HG03432 (cell line): Measurements from ENCODE around the gene ANKRD33B.
"Not testable (repeated sequence)": the region's sequence is repeated elsewhere in the genome, so short reads cannot be mapped to it uniquely, and the experiment has no call there.

Source experiments
- ATAC-seq: cut with Tn5 transposase; IDR thresholded peaks from one replicate; pipeline ENCODE4 v1.9.1; 2021; ENCODE audit warnings: mild to moderate bottlenecking, moderate library complexity; ENCODE audit not compliant: unreplicated experiment

The ANKRD33B gene

DNA sequence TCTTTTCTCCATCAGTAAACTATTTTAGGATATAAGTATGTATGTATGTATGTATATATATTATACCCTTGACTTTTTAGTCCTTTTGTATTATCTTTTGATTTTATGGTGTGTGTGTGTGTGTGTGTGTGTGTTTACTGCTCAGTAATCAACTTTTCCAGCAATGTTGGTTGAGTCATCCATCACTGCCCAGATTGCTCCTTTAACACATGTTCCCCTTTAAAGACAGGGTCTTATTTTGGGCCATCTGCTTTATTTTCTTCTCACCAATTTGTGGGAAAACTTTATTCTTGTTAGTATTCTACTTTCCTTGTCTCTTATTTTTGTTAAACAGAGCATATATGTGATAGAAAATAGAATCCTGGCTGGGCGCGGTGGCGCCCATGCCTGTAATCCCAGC lies 28.1 kb downstream of the ANKRD33B start:
- no peak for ATAC-seq

DNA sequence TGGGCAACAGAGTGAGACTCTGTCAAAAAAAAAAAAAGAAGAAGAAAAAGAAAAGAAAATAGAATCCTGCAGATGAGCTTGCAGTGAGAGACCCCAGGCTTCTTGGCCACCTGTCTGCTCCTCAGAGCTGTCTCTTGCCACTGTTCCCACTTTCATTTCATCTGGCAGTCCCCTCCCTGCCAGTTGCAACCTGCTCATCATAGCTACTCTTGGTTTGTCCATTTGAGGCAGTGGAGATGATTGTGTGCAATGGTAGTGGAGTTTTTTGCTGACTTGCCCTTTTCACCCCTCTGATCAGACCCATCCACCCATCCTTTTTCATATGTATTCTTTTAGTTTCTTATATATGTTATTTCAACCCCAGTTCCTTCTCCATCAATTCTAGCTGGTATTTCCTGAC lies 28.7 kb downstream of the ANKRD33B start:
- peak; percentile 64 for ATAC-seq

DNA sequence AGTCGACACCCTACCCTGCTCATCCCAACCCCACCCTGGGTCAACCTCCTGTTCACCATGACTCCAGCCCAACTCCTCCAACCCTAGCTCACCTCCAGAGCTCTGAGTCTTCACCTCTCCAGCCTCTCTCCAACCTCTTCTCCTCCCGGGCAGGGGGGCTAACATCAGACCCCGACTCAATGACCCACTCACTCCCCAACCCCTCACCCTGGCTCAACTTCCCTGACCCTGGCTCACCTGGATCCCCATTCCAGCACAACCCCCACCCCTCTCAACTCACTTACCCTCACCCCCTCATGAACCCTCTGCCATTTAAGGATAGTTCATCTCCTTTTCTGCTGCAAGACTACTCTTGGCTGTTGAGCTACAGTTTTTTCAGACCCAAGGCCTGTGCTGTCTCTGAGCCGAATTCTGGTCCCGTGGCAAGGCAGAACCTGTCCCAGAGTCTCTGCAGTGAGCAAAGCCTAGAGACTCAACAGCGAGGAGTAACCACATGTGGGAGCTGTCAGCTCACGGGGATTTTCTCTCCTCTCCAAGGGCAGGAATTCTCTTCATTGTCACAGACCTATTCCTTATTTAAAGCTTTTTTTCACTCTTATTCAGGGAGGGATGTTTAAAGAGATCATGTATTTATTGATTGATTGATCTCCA lies 29.8 kb downstream of the ANKRD33B start:
- no peak for ATAC-seq

DNA sequence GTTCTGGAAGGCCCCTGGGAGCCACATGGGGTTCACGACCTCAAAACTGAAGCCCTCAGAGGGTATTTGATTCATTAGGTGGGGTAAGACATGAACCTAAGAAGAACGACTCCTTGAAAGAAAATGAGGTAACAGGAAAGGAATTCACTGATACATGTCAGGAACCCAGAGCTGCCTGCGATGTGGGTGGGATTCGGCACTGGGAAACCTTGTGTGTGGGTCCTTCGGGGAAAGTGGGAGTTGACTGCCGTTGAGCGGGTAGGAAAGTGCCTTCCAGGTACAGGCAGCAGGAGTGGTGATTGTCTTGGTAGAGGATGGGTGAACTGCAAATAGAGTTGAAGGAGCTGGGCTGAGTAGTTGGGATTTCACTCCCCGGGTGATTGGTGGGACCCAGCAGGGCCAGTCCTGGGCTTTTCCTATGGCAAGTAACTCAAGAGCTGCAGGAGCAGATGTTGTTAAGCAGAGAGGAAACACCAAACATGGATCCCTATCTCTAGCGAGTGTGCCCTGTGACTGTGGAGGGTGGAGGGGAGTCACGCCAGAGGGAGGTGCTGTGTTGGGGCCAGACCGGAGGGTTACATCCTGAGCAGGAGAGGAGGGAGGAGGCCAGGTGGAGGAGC lies 30.8 kb downstream of the ANKRD33B start:
- no peak for ATAC-seq

DNA sequence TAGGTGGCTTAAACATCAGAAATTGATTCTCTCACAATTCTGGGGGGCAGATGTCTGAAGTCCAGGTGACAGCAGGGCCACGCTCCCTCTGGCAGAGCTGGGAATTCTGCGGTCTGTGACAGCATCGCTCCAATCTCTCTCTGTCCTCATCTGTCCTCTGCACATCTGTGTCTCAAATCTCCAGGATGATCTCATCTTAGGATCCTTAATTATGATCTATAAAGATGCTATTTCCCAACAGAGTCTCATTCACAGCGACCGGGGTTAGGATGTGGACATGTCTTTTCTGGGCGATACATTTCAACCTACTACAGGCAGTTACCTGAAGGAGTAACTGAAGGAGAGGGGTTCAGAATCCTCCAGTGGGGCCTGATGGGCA lies 31.4 kb downstream of the ANKRD33B start:
- ATAC-seq, result no peak

DNA sequence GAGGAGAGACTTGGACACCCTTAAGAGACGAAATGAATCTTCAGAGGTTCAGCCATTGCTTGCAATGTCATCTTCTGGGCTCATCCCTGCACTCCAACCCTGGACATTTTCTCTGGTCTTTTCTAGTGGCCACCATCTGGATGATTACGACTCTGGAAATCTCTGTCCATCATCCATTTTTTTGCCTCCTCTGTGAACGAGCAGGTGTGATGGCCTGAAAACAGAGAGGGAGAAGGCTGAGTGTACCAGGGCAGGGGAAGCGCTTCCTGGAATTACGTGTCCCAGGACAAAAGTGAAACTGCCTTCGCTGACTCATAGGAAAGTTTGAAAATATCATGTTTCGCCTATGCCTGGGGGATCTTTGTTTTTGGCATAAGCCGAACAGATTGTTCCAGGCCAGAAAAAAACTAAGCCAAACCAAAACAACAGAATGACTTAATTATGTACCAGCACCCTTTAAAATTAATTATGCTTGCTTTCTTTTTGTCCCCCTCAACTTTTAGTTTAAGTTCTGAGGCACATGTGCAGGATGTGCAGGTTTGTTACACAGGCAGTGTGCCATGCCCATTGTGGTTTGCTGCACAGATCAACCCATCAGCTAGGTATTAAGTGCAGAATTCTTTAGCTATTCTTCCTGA lies 31.9 kb downstream of the ANKRD33B start:
- peak; percentile 57 for ATAC-seq

DNA sequence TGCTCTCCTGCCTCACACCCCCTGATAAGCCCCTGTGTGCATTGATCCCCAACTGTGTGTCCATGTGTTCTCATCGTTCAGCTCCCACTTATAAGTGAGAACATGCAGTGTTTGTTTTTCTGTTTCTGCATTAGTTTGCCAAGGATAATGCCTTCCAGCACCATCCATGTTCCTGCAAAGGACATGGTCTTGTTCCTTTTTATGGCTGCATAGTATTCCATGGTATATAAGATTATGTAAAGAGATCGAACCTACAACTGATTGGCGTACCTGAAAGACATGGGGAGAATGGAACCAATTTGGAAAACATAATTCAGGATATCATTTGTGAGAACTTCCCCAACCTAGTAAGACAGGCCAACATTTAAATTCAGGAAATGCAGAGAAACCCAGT lies 32.4 kb downstream of the ANKRD33B start:
- ATAC-seq, result no peak

DNA sequence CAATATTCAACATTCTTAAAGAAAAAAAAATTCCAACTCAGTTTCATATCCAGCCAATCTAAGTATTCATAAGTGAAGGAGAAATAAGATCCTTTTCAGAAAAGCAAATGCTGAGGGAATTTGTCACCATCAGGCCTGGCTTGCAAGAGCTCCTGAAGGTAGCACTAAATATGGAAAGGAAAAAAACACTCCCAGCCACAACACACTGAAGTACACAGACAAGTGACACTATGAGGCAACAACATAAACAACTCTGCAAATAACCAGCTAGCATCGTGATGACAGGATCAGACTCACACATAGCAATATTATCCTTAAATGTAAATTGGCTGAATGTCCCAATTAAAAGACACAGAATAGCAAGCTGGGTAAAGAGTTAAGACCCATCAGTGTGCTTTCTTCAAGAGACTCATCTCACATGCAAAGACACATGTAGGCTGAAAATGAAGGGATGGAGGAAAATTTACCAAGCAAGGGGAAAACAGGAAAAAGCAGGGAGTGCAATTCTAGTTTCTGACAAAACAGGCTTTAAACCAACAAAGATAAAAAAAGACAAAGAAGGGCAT lies 33.1 kb downstream of the ANKRD33B start:
- ATAC-seq, result no peak

DNA sequence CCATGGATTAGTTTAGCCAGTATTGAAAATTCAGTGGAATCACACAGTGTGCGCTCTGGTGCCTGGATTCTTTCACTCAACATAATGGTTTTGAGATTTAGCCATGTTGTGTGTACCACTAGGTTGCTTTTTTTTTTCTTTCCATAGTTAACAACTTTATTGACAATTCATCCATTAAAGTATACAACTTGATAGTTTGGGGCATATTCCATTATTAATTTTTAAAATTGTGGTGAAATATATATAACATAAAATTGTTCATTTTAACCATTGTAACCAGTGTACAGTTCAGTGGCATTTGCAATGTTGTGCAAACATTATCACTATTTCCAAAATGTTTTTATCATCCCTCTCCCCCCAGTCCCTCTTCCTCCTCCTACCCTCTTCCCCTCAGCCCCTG lies 35.2 kb downstream of the ANKRD33B start:
- ATAC-seq, result no peak

DNA sequence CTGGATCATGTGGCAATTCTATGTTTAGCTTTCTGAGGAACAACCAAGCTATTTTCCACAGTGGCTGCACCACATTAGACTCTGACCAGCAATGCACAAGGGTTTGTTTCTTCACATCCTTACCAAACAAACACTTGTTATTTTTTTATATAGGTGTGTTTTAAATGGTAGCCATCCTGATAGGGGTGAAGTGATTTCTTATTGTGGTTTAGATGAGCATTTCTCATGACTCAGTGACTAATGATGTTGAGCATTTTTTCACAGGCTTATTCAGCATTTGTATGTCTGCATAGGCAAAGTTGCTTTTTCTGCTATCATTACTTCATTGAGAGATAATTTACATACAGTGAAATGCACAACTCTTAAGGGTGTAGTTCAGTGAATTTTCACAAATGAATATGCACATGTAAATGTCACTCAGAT lies 36.0 kb downstream of the ANKRD33B start:
- no peak for ATAC-seq

DNA sequence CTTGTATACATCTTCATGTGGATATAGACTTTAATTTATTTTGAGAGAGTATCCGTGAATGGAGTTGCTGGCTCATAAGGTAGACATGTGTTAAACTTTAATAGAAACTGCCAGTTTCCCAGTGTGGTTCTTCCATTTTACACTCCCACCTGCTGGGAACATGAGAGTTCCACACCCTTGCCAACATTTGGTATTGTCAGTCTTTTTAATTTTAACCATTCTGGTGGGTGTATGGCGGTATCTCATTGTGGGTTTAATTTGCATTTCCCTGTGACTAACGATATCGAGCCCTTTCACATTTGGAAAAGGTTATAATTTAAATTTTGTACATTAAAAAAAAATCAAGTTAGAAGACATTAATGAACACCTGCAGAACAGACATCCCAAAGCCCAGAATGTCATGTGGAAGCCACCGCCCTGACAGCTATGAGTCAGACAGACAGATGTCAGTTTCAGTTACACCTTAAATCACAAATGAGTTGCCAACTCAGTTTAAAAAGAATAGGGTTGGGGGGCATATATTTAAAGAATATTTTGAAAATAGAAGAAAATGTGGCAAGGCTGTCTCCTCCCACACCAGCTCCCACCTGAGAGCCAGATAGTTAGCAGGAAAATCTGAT lies 36.9 kb downstream of the ANKRD33B start:
- ATAC-seq, result peak; percentile 79

DNA sequence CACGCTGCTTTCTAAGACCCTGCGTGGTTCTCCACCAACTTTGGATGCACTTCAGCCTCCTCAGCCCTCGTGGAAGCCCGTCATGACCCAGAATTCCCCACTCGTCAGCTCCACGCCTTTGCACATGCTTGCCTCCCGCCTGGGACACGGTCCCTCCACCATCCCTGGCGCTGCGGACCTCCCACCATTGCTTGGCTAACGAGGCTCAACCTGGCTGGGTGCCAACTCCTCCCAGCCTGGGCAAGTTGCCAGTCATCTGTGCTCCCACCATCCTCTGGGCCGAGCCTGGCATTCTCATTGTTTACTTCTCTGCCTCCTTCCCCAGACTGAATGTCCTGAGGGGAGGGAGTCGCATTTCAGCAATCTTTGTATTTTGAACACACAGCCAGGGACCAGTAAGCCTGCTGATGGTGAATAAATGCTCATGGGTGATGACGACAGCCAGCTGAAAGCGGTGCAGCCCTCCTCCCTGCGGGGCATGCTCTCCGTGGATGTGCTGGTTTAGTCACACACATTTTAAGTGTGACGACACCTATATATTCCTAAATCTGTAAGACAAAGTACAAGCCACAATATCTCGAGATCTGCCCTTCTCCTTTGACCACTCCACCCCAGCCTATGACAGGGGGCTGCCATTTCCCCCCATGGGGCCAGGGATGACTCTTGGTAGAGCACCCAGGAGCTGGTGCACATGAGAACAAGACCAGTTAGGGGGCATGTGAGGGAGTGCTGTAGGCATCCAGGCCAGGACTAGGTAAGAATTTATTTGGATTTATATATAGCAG lies 37.6 kb downstream of the ANKRD33B start:
- ATAC-seq, result peak; percentile 68

DNA sequence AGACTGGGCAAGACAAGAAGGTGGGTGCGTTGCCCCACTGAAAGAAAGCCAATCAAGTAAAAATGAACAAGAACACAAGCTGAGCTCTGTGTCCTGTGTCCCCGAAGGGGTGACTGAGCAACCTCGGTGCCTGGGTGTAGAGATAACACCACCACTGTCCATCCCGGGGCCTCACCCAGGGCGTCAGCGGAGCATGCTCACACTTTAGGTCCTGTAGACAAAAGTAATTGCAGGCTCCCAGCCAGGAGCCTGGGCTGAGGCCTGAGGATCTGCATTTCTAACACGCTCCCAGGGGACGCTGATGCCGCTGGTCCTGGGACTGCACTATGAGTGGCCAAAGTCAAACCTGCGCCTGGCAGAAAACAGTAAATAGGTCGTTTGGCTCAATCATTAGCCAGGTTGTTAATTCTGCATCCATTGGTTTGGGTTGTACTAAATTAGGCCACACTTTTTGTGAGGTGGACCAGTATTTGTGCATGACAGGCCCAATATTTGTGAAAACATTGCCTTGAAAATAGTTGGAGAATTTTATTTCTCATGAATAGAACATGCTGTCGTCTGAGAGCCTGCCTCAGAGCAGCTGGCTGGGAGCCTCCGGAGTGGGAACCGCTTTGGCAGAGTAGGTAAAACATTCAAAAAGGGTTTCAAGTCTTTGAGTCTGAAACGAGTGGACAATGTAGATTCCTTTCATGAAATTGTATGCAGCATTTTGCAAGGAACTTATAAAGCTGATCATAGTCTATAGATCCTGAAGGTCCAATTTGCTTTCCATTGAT lies 38.3 kb downstream of the ANKRD33B start:
- ATAC-seq, result no peak

DNA sequence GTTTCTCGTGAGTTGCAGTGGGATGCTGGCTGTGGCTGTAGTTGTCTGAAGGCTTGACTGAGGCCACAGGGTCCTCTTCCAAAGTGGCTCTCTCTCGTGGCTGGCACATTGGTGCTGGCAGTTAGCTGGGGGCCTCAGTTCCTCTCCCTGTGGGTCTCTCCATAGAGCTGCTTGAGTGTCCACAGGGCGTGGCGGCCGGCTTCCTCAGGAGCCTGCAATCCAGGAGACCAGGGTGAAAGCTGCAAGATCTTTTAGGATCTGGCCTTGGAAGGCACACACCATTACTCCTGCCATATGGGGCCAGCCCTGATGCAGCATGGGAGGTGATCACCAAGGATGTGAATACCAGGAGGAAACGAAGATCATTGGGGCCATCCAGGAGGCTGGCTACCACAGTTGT lies 41.1 kb downstream of the ANKRD33B start:
- ATAC-seq, result no peak

DNA sequence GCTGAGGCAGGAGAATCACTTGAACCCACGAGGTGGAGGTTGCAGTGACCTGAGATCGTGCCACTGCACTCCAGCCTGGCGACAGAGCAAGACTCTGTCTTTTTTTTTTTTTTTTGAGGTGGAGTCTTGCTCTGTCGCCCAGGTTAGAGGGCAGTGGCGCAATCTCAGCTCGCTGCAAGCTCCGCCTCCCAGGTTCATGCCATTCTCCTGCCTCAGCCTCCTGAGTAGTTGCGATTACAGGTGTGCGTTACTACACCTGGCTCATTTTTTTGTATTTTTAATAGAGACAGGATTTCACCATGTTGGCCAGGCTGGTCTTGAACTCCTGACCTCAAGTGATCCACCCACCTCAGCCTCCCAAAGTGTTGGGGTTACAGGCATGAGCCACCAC lies 42.8 kb downstream of the ANKRD33B start:
- not testable (repeated sequence) for ATAC-seq

DNA sequence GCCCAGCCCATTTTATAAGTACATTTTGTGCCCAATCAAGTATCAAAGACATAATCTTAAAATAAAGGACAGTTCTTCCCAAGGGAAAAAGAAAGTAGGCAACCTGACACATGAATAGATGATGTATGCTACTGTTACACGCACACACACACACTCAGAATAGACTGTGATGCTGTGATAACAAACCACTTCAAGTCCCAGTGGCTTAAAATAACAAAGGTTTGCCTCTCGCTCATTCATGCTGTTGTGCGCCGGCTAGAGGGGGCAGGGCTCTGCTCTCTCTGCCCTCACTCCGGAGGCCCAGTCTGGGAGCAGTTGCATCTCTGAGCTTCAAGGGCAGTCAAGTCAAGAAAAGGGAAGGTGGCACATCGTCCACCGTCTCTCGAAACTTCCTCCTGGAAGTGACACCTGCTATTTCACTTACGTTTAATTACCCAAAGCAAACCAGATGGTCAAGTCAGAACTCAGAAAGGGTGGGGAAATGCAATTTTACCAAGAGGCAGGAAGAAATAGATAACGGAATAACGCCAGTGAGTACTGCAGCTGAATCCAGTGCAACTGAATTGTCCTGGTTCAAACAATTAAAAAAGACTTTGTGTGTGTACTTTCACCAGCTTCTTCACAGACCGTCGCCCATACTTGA lies 43.3 kb downstream of the ANKRD33B start:
- ATAC-seq, result peak; percentile 93

DNA sequence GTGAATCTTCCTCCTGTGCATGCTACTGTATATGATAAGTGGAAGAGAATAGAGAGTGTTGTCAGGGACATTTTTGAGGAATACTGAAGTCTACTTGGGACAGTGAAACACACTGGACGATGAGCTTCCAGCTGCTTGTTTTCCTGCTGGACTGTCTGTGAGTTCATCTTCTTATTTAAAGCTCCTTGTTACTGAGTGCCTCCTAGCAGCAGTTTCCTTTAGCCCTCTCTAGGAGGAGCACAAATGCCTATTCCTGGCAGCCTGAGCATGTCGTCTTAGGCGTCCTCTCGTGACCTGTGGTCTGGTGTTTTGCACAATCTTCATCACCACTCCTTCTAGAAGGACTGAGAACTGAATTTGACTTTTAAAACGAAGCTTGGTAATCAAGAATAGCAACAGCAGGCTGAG lies 43.8 kb downstream of the ANKRD33B start:
- peak; percentile 51 for ATAC-seq

DNA sequence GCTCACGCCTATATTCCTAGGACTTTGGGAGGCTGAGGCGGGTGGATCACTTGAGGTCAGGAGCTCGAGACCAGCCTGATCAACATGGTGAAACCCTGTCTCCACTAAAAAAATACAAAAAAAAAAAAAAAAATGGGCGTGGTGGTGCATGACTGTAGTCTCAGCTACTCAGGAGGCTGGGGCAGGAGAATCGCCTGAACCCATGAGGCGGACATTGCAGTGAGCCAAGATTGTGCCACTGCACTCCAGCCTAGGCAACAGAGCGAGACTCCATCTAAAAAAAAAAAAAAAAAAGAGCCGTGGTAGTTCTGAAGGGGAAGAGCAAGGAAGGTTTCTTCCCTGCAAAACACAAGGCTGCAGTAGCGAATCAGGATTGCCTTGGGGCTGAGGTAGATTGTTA lies 44.2 kb downstream of the ANKRD33B start:
- peak; percentile 1 for ATAC-seq

DNA sequence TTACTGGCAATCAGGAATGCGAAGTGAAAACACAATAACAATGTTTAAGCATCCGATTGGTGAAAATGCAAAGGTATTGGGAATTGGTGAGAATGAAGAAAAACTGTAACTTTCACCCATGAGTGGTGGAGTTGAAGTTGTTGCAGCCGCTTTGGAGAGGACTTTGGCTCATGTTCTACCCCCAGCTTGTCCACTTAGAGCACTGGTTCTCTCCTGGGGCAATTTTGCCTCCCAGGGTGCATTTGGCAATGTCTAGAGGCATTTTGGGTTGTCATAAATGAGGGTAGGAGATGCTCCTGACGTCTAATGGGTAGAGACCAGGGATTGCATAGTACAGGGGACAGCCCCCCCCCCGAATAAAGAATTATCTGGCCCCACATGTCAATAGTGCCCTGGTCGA lies 46.2 kb downstream of the ANKRD33B start:
- no peak for ATAC-seq

DNA sequence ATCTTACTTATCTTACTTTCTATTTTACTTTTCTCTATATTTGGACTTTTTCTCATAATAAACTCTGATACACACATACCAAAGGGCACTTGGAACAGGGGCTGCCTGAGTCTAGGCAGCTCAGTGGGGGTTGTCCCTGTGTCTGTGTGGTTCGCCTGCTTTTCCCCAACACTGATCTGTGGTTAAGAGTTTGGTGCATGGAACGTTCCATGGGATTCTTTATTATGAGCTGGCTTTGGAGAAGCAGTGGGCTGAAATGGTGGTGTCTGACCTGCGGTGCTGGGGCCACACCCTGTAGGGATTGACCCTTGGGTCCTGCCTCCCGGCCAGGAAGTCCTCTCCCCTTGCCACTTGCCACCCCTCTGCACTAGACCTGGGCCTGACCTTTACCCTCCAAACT lies 47.4 kb downstream of the ANKRD33B start:
- no peak for ATAC-seq
